GM18868 (cell line): ENCODE data around the gene BAAT.
"Not testable (repeated sequence)": the region's sequence is repeated elsewhere in the genome, so short reads cannot be mapped to it uniquely, and the experiment has no call there.

ENCODE experiments used
- ATAC-seq: cut with Tn5 transposase; IDR thresholded peaks from one replicate; pipeline ENCODE4 v1.9.1; 2021; ENCODE audit warnings: mild to moderate bottlenecking, moderate library complexity; ENCODE audit not compliant: unreplicated experiment

BAAT gene

GRCh38 chr9:101365181-101365580 is 19.6 kb downstream of the BAAT start:
- ATAC-seq: no peak

DNA sequence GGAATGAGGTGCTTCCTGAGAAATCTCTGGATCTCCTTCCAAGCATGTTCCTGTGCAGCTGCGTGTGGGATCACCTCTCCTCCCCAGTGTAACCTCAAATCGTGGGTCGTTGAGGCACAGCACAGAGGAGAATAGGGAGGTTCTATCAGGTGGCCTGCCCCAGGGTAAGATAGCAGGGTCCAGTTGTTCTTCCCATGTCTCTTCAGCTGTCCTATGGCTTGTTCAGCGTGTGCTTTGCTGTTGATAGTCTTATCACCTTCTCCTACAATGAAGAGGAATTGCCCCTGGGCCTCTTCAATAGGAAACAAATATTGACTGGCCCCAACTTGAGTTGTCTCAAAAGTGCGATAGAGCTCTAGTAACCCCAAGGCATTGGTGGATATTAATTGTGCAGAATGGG is 22.4 kb downstream of the BAAT start:
- no peak for ATAC-seq

- no peak for ATAC-seq
These were observed 24.2 kb downstream of the BAAT start for GRCh38 chr9:101360647-101361046.

- ATAC-seq: no peak
These were observed 25.1 kb downstream of the BAAT start for GRCh38 chr9:101359679-101360078.

- no peak for ATAC-seq
These were observed 28.2 kb downstream of the BAAT start for GRCh38 chr9:101356619-101357018.

GRCh38 chr9:101354765-101355708 is 29.8 kb downstream of the BAAT start:
- ATAC-seq: no peak

DNA sequence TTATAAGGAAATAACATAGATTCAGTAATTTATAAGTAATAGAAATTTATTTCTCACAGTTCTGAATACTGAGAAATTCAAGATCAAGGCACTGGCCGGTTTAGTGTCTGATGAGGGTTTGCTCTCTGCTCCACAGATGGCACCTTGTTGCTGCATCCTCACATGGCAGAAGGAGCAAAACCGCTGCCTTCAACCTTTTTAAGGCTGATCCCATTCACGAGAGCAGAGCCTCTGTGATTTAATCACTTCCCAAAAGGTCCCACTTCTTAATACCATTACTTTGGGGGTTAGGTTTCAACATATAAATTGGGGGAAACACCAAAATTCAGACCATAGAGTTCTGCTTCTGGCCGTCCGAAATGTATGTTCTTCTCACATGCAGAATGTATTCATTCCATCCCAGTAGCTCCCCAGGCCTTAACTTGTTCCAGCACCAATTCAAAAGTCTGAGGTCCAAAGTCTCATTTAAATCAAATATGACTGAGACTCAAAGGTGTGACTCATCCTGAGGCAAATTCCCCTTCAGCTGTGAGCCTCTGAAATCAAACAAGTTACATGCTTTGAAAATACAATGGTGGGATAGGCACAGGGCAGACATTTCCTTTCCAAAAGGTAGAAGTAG is 30.6 kb downstream of the BAAT start:
- no peak for ATAC-seq

GRCh38 chr9:101353683-101354082 is 31.1 kb downstream of the BAAT start:
- ATAC-seq: no peak

GRCh38 chr9:101352892-101353463 is 31.8 kb downstream of the BAAT start:
- no peak for ATAC-seq

GRCh38 chr9:101350285-101350684 is 34.5 kb downstream of the BAAT start:
- ATAC-seq: no peak

- no peak for ATAC-seq
These were observed 42.2 kb downstream of the BAAT start for GRCh38 chr9:101342595-101342994.

GRCh38 chr9:101341958-101342357 is 42.8 kb downstream of the BAAT start:
- ATAC-seq: no peak

GRCh38 chr9:101337237-101337636 is 47.6 kb downstream of the BAAT start:
- ATAC-seq: no peak

DNA sequence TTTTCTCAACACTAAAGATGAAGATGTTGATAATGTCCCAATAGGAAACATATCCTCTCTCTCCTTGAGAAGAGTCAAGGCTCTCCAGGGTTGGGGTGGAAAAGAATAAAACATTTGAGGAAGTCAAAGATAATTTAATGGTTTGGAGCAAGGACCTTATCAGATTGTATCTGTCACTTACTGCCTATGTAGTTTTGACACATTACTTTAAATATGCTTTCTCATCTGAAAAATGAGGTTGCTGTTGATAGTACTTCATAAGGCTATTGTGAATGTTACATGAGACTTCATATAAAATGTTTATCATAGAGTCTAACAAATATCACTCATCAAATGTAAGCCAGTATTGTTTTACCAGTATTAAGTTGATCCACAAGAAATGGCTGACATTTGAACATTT is 48.7 kb downstream of the BAAT start:
- no peak for ATAC-seq

DNA sequence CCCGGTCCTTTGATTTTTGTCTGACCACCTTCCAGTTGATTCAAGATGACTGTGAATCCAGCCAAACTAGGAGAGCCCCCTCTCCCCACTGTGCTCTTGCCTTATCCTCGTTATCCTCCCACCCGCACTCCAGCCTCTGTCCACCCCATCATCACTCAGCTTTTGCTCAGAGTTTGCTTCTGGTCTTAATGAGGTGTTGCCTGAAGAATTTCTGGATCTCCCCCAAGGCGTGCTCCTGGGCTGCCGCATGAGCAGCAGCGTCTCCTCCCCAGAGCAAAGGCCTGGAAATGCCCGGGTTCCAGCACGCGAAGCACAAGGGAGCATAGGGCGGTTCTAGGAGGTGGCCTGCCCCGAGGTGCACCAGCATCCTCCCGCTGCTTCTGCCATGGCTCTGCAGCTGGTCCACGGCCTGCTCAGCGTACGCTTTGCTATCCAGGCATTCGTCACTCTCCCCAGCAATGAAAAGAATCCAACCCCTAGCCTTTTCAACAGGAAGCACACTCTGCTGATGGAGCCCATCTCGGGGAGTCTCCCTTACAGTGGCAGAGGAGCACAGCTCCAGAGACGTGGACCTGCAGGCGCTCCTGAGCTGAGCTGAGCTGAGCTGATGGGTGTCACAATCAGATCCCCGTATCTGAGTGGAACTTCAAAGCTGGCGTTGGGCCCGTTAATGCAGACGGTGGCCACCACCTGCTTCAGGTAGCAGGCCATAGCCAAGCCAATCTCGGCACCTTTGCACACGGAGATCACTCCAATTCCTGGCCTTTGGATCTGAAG is 50.7 kb downstream of the BAAT start:
- no peak for ATAC-seq

- no peak for ATAC-seq
These were observed 51.3 kb downstream of the BAAT start for GRCh38 chr9:101333490-101333889.

GRCh38 chr9:101332362-101332761 is 52.4 kb downstream of the BAAT start:
- ATAC-seq: no peak

GRCh38 chr9:101327422-101327909 is 57.3 kb downstream of the BAAT start:
- not testable (repeated sequence) for ATAC-seq

- no peak for ATAC-seq
These were observed 58.3 kb downstream of the BAAT start for GRCh38 chr9:101326501-101326900.

GRCh38 chr9:101326035-101326434 is 58.8 kb downstream of the BAAT start:
- no peak for ATAC-seq

GRCh38 chr9:101325053-101325452 is 59.8 kb downstream of the BAAT start:
- no peak for ATAC-seq
